Body of pancreas (tissue), 4 donors: ENCODE results near the gene MPP3. TPM values are rescaled to one million over a fixed set of nuclear protein-coding genes. Genes with fewer than 3 reads are reported as not detected.

Experiments used
- ATAC-seq: fragments of 150-250 bp; one replicate; pipeline ENCODE4 v1.9.1; 2016
- DNase-seq, 4 donors: peaks; one replicate each; pipeline ENCODE4 v3.0.0-alpha.2; 2019
- H3K27ac ChIP-seq, 4 donors: fragments of 200-600 bp; sonication (generic); 1 replicate in 3 of 4; 2 replicates in 1 of 4; pipeline versions ENCODE4 v1.5.1 to v1.6.1; 2016 to 2019; ENCODE audit warnings: mild to moderate bottlenecking in 1 of 4, mixed read lengths in 1 of 4, moderate library complexity in 1 of 4
- H3K27me3 ChIP-seq, 2 donors: fragments of 200-600 bp; sonication (generic); one replicate each; pipeline ENCODE4 v1.6.0; 2016; ENCODE audit warnings: mild to moderate bottlenecking in 1 of 2
- H3K36me3 ChIP-seq, 2 donors: fragments of 200-600 bp; sonication (generic); replicated peaks in 1 of 2; 2 replicates each; pipeline ENCODE4 v1.5.1; 2016; ENCODE audit warnings: low read depth in 2 of 2; ENCODE audit not compliant: insufficient read depth in 1 of 2
- H3K4me1 ChIP-seq: fragments of 200-600 bp; sonication (generic); one replicate; pipeline ENCODE4 v1.6.0; 2016
- H3K4me3 ChIP-seq, 2 donors: fragments of 200-600 bp; sonication (generic); 1 replicate in 1 of 2; 2 replicates in 1 of 2; pipeline ENCODE4 v1.5.1; 2016 to 2019
- H3K9me3 ChIP-seq, 3 donors: fragments of 200-600 bp; sonication (generic); 1 replicate in 2 of 3; 2 replicates in 1 of 3; pipeline ENCODE4 v1.5.1; 2016
- POLR2A ChIP-seq, 3 donors: fragments of 450-650 bp; IDR thresholded peaks; one replicate each; pipeline ENCODE4 v1.6.1; 2016; ENCODE audit warnings: antibody characterized with exemption in 3 of 3, mild to moderate bottlenecking in 2 of 3
- whole genome bisulfite sequencing, 2 donors: methylation state at CpG; one replicate each; pipeline ENCODE4 v1.1.5; 2017; 5-methylcytosine and 5-hydroxymethylcytosine counted together
- intact Hi-C: fragments of 100-400 bp; cut with DNase I; formaldehyde crosslinking; loops from one replicate; pipeline ENCODE4 v1.15.1; 2023
- total RNA-seq, 2 donors: library from RNA; depleted of rRNA; stranded (reverse); fragments of >200 nt; gene quantifications; one replicate each; pipeline ENCODE4 v1.1.0, GENCODE V29; 2016
- TF ChIP-seq, protein P1 (sequence below), 7 experiments: fragments of 450-650 bp in 4 of 7; fragments of 200-600 bp in 3 of 7; sonication (generic) in 3 of 7; IDR thresholded peaks; one replicate each; pipeline ENCODE4 v1.5.1; 2016 to 2019; ENCODE audit warnings: antibody characterized with exemption in 7 of 7

MPP3 gene
- total RNA-seq, 2 donors from 2014 or later = 20.2 to 22.4 TPM

DNA sequence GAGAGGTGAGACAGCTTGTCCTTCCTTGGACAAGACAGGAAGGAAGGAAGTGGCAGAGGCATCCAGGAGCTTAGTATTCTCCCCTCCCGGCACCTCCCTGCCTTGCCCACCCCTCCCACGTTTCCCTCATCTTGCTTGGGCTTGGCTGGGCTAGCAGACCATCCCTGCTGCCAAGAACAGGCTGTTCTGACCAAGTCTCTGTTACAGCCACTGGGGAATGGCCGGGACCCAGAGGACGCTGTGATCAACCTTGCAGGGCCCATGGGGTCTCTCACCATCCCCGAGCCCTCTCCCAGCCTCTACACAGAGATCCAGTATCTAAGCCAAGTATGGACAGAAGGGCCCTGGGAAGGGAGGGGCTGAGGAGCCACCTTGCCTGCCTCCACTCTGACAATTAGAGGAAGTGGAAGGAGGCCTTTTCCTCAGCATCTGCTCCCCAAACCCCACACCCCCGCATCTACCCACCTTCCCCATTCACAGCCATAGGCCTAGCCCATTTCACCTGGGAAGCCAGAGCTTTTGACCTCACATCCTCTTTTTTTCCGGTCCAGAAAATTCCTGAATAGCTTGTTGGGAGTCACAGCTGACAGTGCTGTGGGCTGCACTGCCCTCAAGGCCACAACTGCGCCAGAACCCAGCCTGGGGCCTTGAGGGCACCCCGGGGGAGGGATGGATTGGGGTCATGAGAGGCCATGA lies 28.1 kb upstream of the MPP3 start:
- no peak overlapping the region for H3K27ac ChIP-seq
- intact Hi-C loops = no loop called here
- WGBS, 2 donors = 59 to 62% methylated on average over 7 to 9 of the region's 9 CpGs
- no peak for ATAC-seq
- H3K4me3 ChIP-seq = no peak overlapping the region
- no peak for DNase-seq
- TF ChIP-seq, protein P1, sequence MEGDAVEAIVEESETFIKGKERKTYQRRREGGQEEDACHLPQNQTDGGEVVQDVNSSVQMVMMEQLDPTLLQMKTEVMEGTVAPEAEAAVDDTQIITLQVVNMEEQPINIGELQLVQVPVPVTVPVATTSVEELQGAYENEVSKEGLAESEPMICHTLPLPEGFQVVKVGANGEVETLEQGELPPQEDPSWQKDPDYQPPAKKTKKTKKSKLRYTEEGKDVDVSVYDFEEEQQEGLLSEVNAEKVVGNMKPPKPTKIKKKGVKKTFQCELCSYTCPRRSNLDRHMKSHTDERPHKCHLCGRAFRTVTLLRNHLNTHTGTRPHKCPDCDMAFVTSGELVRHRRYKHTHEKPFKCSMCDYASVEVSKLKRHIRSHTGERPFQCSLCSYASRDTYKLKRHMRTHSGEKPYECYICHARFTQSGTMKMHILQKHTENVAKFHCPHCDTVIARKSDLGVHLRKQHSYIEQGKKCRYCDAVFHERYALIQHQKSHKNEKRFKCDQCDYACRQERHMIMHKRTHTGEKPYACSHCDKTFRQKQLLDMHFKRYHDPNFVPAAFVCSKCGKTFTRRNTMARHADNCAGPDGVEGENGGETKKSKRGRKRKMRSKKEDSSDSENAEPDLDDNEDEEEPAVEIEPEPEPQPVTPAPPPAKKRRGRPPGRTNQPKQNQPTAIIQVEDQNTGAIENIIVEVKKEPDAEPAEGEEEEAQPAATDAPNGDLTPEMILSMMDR (IDR thresholded peaks at IDR 0.05) = no peak
- no peak for TF ChIP-seq POLR2A (IDR thresholded peaks at IDR 0.05)
- H3K9me3 ChIP-seq = no peaks in the 10 kb centered on the region
- no peaks in the 10 kb centered on the region for H3K27me3 ChIP-seq
- no peaks in the 10 kb centered on the region for H3K36me3 ChIP-seq
- no peaks in the 10 kb centered on the region for H3K4me1 ChIP-seq

DNA sequence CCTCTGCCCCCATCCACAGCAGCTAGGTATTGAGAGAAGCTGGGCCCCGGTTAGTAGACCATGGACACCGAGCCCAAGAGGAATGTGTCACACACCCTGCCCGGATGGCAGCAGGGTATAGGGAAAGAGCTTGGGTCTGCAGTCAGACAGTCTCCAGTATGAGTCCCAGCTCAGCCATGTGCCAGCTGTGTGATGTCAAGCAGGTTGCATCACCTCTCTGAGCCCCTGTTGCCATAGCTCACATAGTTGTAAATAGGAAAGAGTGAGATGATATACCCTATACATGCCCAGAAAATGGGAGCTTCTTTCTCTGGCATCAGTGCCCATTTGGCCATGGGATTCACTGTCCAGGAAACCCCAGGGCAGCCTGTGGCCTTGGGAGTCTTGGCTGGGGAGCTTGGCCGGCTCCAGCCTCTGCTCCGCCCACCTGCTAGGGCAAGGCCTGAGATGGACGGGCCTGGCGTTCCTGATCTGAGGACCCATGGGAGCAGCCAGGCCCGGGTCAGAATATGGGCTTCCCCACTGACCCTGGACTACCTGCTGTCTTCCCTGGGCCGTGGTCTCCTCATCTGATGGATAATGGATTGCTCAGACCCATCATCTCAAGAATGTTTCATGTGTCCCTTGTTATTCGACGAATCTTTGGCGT lies 27.3 kb upstream of the MPP3 start:
- no peaks in the 10 kb centered on the region for H3K27me3 ChIP-seq
- H3K4me3 ChIP-seq = no peak overlapping the region
- no peaks in the 10 kb centered on the region for H3K9me3 ChIP-seq
- H3K27ac ChIP-seq = no peak overlapping the region
- no peak for TF ChIP-seq POLR2A (IDR thresholded peaks at IDR 0.05)
- TF ChIP-seq, protein P1 (IDR thresholded peaks at IDR 0.05) = no peak
- ATAC-seq (no peak), DNase-seq (no peak)
- WGBS, 2 donors = 70% methylated on average over 7 to 12 of the region's 12 CpGs
- intact Hi-C loops = no loop called here
- H3K4me1 ChIP-seq = no peaks in the 10 kb centered on the region
- no peaks in the 10 kb centered on the region for H3K36me3 ChIP-seq

DNA sequence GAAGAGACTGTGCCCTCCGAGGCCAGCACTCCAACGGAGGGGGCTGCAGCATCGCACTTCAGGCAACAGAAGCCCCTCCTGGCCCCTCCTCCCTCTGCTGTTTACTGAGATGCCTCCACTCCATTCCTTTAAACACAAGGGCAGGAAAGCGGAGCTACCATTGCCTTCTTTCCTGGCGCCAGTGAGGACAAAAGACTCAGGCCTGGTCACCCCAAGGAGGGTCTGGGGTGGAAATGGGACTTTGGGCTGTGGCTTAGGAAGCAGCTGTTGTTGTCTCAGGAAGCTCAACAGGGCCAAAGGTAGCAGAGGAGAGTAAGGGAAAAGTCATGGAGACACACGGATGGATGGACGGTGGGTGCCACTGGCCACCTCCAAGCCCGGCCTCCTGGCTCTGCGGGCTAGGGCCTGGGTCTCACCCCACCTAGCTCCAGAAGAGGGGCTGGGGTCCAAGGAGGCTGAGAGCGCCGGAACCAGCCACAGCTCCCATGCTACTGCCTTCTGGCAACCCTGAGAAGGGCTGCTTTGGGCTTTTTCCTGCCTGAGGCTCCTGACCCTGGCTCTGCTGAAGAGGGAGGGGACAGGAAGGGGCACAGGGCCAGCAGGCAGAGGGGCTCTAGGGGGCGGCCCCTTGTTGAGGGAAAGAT lies 25.1 kb upstream of the MPP3 start:
- ATAC-seq (no peak), DNase-seq (no peak)
- Histone ChIP-seq H3K27me3 (no peaks in the 10 kb centered on the region), H3K4me3 (no peak overlapping the region), H3K27ac (no peak overlapping the region), H3K9me3 (no peaks in the 10 kb centered on the region), H3K36me3 (no peaks in the 10 kb centered on the region), H3K4me1 (no peaks in the 10 kb centered on the region)
- 57 to 64% methylated on average over 11 to 12 of the region's 12 CpGs for WGBS, 2 donors
- no peak for TF ChIP-seq POLR2A (IDR thresholded peaks at IDR 0.05)
- TF ChIP-seq, protein P1 (IDR thresholded peaks at IDR 0.05) = no peak
- intact Hi-C loops = no loop called here

DNA sequence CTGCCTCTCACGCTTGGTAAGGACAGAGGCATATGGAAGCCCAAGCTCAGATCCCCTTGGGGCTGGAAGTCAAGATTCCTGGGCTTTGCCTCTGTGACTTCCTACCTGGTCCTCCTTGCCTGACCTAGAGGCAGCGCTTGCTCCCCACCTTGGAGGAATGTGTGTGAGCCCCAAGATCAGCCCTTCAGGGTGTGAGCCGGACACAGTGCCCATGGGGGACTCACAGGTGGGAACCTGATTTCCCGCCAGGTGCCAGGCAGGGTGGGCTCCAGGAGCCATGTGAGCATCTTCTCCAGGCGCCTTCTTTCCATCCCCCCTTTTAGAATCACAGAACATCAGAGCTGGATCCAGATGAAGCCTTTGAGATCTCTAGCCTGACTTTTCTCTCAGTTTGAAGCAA lies 24.2 kb upstream of the MPP3 start:
- DNase-seq (no peak), ATAC-seq (no peak)
- Histone ChIP-seq H3K27me3 (no peaks in the 10 kb centered on the region), H3K27ac (no peak overlapping the region), H3K36me3 (no peaks in the 10 kb centered on the region), H3K9me3 (no peaks in the 10 kb centered on the region), H3K4me3 (no peak overlapping the region), H3K4me1 (no peaks in the 10 kb centered on the region)
- WGBS, 2 donors = 100% methylated on average over 1 to 5 of the region's 5 CpGs
- no peak for TF ChIP-seq POLR2A (IDR thresholded peaks at IDR 0.05)
- TF ChIP-seq, protein P1 (IDR thresholded peaks at IDR 0.05) = no peak
- intact Hi-C loops = no loop called here
